GM13977 (cell line): ENCODE data around the gene KRT72.

ENCODE experiments used
- DNase-seq: peaks from one replicate; pipeline ENCODE4 v3.0.0; 2012; ENCODE audit warnings: low spot score
- in situ Hi-C: fragments of 300-500 bp; cut with MboI; formaldehyde crosslinking; loops from one replicate; pipeline ENCODE4 v1.12.0; 2022; ENCODE audit warnings: low sequenced_read_pairs, low pct_unique_long_range_greater_than_20kb, mixed read lengths, inconsistent platforms; ENCODE audit not compliant: unreplicated experiment
- TF ChIP-seq, protein P1 (sequence below): IDR thresholded peaks from 2 replicates; pipeline ENCODE4 v1.5.1; 2012; ENCODE audit warnings: mild to moderate bottlenecking, control low read depth; ENCODE audit not compliant: insufficient read depth; ENCODE audit errors: extremely low read depth, missing control alignments

KRT72 gene

DNA sequence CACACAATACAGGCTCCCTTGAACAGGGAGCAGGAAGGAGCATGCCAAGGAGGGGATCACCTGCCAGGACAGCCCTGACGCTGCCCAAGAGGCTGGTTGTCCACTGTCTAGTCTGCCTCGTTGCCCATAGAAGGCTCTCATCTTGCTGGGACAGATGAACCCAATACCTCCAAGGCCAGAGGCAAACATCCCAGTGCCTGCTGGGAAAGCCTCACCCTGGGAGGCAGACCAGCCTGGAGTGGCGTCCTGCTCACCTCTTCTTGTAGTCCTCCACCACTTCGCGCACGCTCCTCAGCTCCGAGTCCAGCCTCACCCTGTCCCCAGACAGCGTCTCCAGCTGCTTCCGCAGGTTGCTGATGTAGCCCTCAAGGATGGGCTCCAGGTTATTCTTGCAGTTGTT, 14.6 kb upstream of the KRT72 start:
- TF ChIP-seq, protein P1, sequence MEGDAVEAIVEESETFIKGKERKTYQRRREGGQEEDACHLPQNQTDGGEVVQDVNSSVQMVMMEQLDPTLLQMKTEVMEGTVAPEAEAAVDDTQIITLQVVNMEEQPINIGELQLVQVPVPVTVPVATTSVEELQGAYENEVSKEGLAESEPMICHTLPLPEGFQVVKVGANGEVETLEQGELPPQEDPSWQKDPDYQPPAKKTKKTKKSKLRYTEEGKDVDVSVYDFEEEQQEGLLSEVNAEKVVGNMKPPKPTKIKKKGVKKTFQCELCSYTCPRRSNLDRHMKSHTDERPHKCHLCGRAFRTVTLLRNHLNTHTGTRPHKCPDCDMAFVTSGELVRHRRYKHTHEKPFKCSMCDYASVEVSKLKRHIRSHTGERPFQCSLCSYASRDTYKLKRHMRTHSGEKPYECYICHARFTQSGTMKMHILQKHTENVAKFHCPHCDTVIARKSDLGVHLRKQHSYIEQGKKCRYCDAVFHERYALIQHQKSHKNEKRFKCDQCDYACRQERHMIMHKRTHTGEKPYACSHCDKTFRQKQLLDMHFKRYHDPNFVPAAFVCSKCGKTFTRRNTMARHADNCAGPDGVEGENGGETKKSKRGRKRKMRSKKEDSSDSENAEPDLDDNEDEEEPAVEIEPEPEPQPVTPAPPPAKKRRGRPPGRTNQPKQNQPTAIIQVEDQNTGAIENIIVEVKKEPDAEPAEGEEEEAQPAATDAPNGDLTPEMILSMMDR = no peak
- in situ Hi-C loops = no loop called here
- DNase-seq = no peak

DNA sequence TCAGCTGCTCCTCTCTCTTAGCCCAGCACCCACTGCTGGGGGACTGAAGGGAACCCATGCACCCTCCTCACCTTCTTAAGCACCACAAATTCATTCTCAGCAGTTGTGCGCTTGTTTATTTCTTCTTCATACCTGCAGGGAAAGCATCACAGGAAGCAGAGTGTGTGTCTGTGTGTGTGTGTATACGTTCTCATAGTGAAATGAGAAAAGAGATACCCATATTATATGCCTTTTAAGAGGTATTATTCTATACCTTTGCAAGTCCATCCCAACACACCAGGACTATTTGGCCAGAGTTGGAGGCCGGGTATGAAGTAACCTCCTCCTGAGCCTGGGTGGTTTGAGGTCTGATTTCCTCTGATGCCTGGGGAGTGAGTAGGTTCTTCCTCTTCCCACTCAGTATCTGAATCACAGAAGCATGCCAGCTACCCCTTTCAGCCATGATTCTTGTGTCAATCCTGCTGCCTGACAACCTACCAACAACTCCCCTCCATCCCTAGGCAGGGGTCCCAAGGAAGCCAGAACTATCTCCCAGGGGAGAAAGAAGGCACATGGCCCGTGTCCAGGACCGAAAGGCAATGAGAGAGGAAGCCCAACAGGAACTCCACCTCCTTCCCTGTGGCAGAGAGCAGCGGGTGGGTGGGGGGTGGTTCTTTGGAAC, 14.1 kb upstream of the KRT72 start:
- TF ChIP-seq, protein P1 = no peak
- no peak for DNase-seq
- in situ Hi-C loops = no loop called here

DNA sequence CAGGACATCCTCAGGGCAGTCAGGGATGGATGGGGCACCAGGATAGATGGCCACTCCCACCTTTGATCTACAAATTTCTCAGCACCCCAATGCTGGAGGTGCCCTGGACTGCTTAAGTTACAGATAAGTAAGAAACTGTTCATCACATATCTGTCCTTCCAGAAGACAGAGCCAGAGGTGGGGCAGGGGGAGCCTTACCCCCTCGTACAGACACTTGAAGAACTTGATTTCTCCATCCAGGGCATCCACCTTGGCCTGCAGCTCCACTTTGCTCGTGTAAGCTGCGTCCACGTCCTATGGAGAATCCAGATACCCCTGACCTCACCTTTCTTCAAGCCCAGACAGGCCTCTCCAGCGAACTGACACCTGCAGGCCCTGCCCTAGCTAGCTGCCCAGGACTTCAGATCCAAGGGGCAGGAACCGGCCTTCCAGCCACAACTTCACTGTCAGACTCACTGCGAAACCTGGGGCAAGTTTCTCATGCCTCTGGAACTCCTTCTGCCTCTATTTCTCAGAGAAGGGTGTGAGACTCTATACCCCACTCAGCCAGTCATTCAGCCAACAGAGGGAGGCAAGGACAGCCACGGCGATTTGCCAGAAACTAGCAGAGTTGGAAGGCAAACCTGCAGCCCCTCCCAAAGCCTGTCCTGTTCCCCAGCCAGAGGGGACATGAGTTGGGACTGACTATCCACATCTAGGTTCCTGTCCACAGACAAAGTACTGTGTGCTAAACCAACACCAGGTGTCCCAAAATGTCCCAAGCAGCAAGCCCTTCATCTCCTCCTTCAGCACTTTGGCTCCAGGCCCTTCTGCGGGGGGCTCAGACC, 13.3 kb upstream of the KRT72 start:
- in situ Hi-C loops = no loop called here

DNA sequence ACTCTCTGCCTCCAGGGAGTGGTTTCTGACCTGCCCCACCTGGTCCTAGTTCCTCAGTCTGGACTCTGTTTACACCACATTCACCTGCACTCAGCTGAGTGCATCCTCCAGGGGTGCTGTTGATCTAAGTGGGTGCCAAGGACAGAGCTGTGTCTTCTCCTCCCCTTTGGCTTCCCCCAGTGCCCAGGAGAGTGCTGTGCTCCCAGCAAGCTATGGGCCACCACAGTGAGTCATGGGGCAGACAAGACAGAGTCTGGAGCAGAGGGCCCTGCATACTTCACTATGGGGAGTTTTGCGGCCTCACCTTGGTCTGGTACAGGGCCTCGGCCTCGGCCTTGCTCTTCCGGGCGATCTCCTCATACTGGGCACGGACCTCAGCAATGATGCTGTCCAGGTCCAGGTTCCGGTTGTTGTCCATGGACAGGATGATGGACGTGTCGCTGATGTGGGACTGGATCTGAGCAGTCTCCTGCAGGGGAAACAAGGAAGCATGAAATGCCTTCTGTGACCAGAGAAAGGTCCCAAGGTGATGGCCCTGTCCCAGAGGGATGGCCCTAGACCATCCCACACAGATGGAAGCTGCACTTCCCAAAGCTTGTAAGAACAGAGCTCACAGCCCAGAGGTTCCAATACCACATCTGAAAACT, 12.2 kb upstream of the KRT72 start:
- in situ Hi-C loops = no loop called here
- TF ChIP-seq, protein P1 = no peak
- no peak for DNase-seq

More for the DNA sequence above, 13.3 kb upstream of the KRT72 start:
- TF ChIP-seq, protein P1 = no peak
- no peak for DNase-seq

DNA sequence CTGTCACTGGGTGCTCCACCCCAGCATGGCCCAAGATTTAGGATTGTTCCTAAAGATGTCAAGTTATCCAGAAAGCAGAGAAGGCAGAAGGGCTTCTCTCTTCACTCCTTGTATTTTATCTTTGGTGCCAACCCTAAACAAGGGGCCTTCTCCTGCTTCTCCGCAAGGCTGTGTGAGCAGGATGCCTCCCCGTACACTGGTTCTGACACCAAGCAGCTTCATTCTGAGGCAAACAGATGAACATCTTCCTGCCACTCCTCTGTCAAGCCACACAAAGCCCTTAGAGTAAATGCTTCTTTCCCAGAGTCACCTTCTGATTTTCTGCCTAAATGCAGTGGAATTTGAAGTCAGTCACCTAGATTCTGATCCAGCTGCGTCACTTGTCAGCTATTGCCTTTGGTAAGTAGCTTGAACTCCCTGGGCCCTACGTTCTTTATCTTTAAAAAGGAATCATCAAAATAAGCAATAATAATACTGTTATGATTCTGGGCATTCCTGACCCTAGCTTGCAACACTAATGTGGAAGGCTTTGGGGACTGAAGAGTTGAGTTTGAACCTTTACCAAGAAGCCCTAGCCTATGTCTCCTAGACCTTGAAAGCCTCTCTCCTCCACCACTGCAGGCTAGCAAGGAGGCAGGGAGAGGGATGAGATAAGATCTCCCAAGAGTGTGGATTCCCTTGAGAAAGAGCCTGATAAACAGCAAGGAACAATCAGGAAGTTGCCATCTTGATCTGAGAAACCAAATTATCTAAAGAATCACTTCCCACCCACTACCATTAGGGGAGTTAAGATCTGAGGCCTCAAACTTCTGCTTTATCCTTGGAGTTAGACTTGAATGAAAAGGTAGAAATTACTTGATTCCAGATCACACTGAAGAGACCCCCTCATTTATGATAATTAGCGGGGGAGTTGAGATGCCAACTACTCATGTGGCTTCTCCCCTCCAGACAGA, 11.4 kb upstream of the KRT72 start:
- DNase-seq = no peak
- TF ChIP-seq, protein P1 = no peak
- in situ Hi-C loops = no loop called here

DNA sequence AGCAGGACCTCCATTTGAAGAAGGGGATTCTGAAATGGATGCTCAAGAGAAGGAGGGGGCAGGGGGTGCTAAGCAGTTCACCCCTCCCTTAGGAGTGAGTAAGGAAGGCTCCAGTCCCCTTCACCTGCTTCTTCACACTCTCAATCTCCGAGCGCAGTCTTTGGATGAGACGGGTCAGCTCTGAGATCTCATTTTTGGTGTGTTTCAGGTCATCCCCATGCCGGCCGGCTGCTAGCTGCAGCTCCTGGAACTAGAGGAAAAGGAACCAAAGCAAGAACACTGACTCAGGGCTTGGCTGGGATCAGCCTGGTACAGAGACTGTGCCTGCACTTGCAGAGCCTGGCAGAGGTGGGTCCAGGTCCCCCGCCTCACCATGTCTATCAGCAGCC, 9.8 kb upstream of the KRT72 start:
- TF ChIP-seq, protein P1 = no peak
- in situ Hi-C loops = no loop called here
- no peak for DNase-seq
